GM21367 (cell line): ENCODE measurements around the gene PCP4L1.
A peak's percentile ranks its signal among the peaks of the same experiment; 100 is the strongest.
"Not testable (repeated sequence)": the region's sequence is repeated elsewhere in the genome, so short reads cannot be mapped to it uniquely, and the experiment has no call there.

Source experiments
- ATAC-seq: cut with Tn5 transposase; IDR thresholded peaks from one replicate; pipeline ENCODE4 v1.9.1; 2021; ENCODE audit not compliant: unreplicated experiment

Gene PCP4L1

GRCh38 chr1:161258439-161259344, at the start of gene PCP4L1:
Gene PCP4L1 (plus strand): TSS chr1:161258745. CDS start chr1:161258975, 230 bp downstream.
- ATAC-seq, result no peak

- ATAC-seq, result no peak
Observed at GRCh38 chr1:161209790-161210409, 48.6 kb upstream of the PCP4L1 start.

- ATAC-seq, result no peak
Observed at GRCh38 chr1:161214369-161214768, 44.2 kb upstream of the PCP4L1 start.

GRCh38 chr1:161215076-161215475, 43.5 kb upstream of the PCP4L1 start, which contains the start of gene FCER1G:
Gene FCER1G (plus strand): TSS chr1:161215295. CDS start chr1:161215322, 27 bp downstream.
- ATAC-seq, result no peak

- ATAC-seq, result peak; percentile 89
Observed at GRCh38 chr1:161216945-161217712, 41.4 kb upstream of the PCP4L1 start.

- ATAC-seq, result no peak
Observed at GRCh38 chr1:161217831-161218230, 40.7 kb upstream of the PCP4L1 start.

GRCh38 chr1:161218301-161219077, 40.1 kb upstream of the PCP4L1 start:
- no peak for ATAC-seq

- no peak for ATAC-seq
Observed at GRCh38 chr1:161219078-161219892, 39.3 kb upstream of the PCP4L1 start.

- ATAC-seq, result no peak
Observed at GRCh38 chr1:161220002-161220401, 38.5 kb upstream of the PCP4L1 start.

GRCh38 chr1:161222175-161223019, 36.1 kb upstream of the PCP4L1 start:
- ATAC-seq, result no peak

- ATAC-seq, result no peak
Observed at GRCh38 chr1:161223805-161224694, 34.5 kb upstream of the PCP4L1 start.

- ATAC-seq, result not testable (repeated sequence)
Observed at GRCh38 chr1:161224695-161225087, 33.9 kb upstream of the PCP4L1 start.

- ATAC-seq, result no peak
Observed at GRCh38 chr1:161225178-161225533, 33.4 kb upstream of the PCP4L1 start.

GRCh38 chr1:161225534-161226319, 32.8 kb upstream of the PCP4L1 start, which contains the start of gene TOMM40L:
Gene TOMM40L (plus strand): TSS chr1:161226060. CDS start chr1:161226490, 430 bp downstream.
- peak; percentile 89 for ATAC-seq

- no peak for ATAC-seq
Observed at GRCh38 chr1:161226320-161226711, 32.2 kb upstream of the PCP4L1 start.

- ATAC-seq, result no peak
Observed at GRCh38 chr1:161226759-161227158, 31.8 kb upstream of the PCP4L1 start.
